Mononuclear cell (primary cell): Measurements from ENCODE around the gene CCNK. TPM values are rescaled to one million over a fixed set of nuclear protein-coding genes. Genes with fewer than 3 reads are reported as not detected.

Experiments used
- H3K27me3 ChIP-seq: 2 replicates; pipeline ENCODE4 v1.6.0; 2011; ENCODE audit warnings: low read length, control low read depth; ENCODE audit not compliant: insufficient read depth
- H3K4me1 ChIP-seq: 2 replicates; pipeline ENCODE4 v1.5.1; 2011; ENCODE audit warnings: mild to moderate bottlenecking, low read length, control low read depth; ENCODE audit not compliant: insufficient read depth
- H3K4me3 ChIP-seq: 2 replicates; pipeline ENCODE4 v1.5.1; 2011; ENCODE audit warnings: mild to moderate bottlenecking, low read length, moderate library complexity
- H3K9me3 ChIP-seq: 2 replicates; pipeline ENCODE4 v1.5.1; 2011; ENCODE audit warnings: low read depth, mild to moderate bottlenecking, control low read depth, low read length
- total RNA-seq: library from RNA; depleted of rRNA; stranded (reverse); fragments of >200 nt; gene quantifications from one replicate; pipeline ENCODE4 v1.2.3, GENCODE V29; 2012

CCNK gene
- total RNA-seq, 1 donor: 131 TPM

- H3K4me1 ChIP-seq: no peaks in the 10 kb centered on the region
- H3K4me3 ChIP-seq: no peak overlapping the region
- H3K27me3 ChIP-seq: no peaks in the 10 kb centered on the region
- no peaks in the 10 kb centered on the region for H3K9me3 ChIP-seq
Observed at GRCh38 chr14:99541211-99541610, 60.0 kb downstream of the CCNK start.

GRCh38 chr14:99541677-99542470 lies 60.7 kb downstream of the CCNK start:
- H3K4me3 ChIP-seq: no peak overlapping the region
- no peaks in the 10 kb centered on the region for H3K9me3 ChIP-seq
- no peaks in the 10 kb centered on the region for H3K4me1 ChIP-seq
- H3K27me3 ChIP-seq: no peaks in the 10 kb centered on the region

GRCh38 chr14:99542566-99542965 lies 61.4 kb downstream of the CCNK start:
- no peak overlapping the region for H3K4me3 ChIP-seq
- H3K27me3 ChIP-seq: no peaks in the 10 kb centered on the region
- no peaks in the 10 kb centered on the region for H3K9me3 ChIP-seq
- no peaks in the 10 kb centered on the region for H3K4me1 ChIP-seq

- H3K4me3 ChIP-seq: no peak overlapping the region
- no peaks in the 10 kb centered on the region for H3K27me3 ChIP-seq
Observed at GRCh38 chr14:99543370-99543769, 62.2 kb downstream of the CCNK start.

GRCh38 chr14:99543985-99544384 lies 62.8 kb downstream of the CCNK start:
- H3K4me1 ChIP-seq: no peaks in the 10 kb centered on the region
- no peaks in the 10 kb centered on the region for H3K9me3 ChIP-seq
- H3K27me3 ChIP-seq: no peaks in the 10 kb centered on the region
- no peak overlapping the region for H3K4me3 ChIP-seq

More at GRCh38 chr14:99543370-99543769, 62.2 kb downstream of the CCNK start:
- Histone ChIP-seq H3K4me1 (no peaks in the 10 kb centered on the region), H3K9me3 (no peaks in the 10 kb centered on the region)

GRCh38 chr14:99544991-99545390 lies 63.8 kb downstream of the CCNK start:
- H3K4me3 ChIP-seq: no peak overlapping the region
- no peaks in the 10 kb centered on the region for H3K4me1 ChIP-seq
- no peaks in the 10 kb centered on the region for H3K9me3 ChIP-seq
- H3K27me3 ChIP-seq: no peaks in the 10 kb centered on the region

GRCh38 chr14:99545586-99545985 lies 64.4 kb downstream of the CCNK start:
- H3K9me3 ChIP-seq: no peaks in the 10 kb centered on the region
- H3K4me1 ChIP-seq: no peaks in the 10 kb centered on the region
- H3K27me3 ChIP-seq: no peaks in the 10 kb centered on the region

GRCh38 chr14:99546234-99546879 lies 65.1 kb downstream of the CCNK start:
- H3K4me3 ChIP-seq: no peak overlapping the region

More at GRCh38 chr14:99545586-99545985, 64.4 kb downstream of the CCNK start:
- no peak overlapping the region for H3K4me3 ChIP-seq

GRCh38 chr14:99548255-99548654 lies 67.0 kb downstream of the CCNK start:
- Histone ChIP-seq H3K27me3 (no peaks in the 10 kb centered on the region), H3K4me3 (no peak overlapping the region), H3K4me1 (no peaks in the 10 kb centered on the region), H3K9me3 (no peaks in the 10 kb centered on the region)

More at GRCh38 chr14:99546234-99546879, 65.1 kb downstream of the CCNK start:
- H3K27me3 ChIP-seq: no peaks in the 10 kb centered on the region
- H3K4me1 ChIP-seq: no peaks in the 10 kb centered on the region
- no peaks in the 10 kb centered on the region for H3K9me3 ChIP-seq

GRCh38 chr14:99548871-99549515 lies 67.8 kb downstream of the CCNK start:
- no peaks in the 10 kb centered on the region for H3K9me3 ChIP-seq
- no peaks in the 10 kb centered on the region for H3K27me3 ChIP-seq

GRCh38 chr14:99549684-99550083 lies 68.5 kb downstream of the CCNK start:
- Histone ChIP-seq H3K4me3 (no peak overlapping the region), H3K4me1 (no peaks in the 10 kb centered on the region), H3K9me3 (no peaks in the 10 kb centered on the region), H3K27me3 (no peaks in the 10 kb centered on the region)

More at GRCh38 chr14:99548871-99549515, 67.8 kb downstream of the CCNK start:
- H3K4me1 ChIP-seq: no peaks in the 10 kb centered on the region
- H3K4me3 ChIP-seq: no peak overlapping the region

- Histone ChIP-seq H3K4me1 (no peaks in the 10 kb centered on the region), H3K27me3 (no peaks in the 10 kb centered on the region), H3K9me3 (no peaks in the 10 kb centered on the region), H3K4me3 (no peak overlapping the region)
Observed at GRCh38 chr14:99550387-99550992, 69.3 kb downstream of the CCNK start.

GRCh38 chr14:99551034-99551922 lies 70.1 kb downstream of the CCNK start:
- Histone ChIP-seq H3K9me3 (no peaks in the 10 kb centered on the region), H3K4me3 (no peak overlapping the region), H3K4me1 (no peaks in the 10 kb centered on the region), H3K27me3 (no peaks in the 10 kb centered on the region)

GRCh38 chr14:99552021-99552553 lies 70.9 kb downstream of the CCNK start:
- no peaks in the 10 kb centered on the region for H3K9me3 ChIP-seq
- H3K4me3 ChIP-seq: no peak overlapping the region
- no peaks in the 10 kb centered on the region for H3K27me3 ChIP-seq
- no peaks in the 10 kb centered on the region for H3K4me1 ChIP-seq
